ENCODE measurements around the gene NXF1. TPM values are rescaled to one million over a fixed set of nuclear protein-coding genes. Genes with fewer than 3 reads are reported as not detected.

NXF1 gene
- total and polyA plus RNA-seq, 4 donors, result 17.3 to 38.3 (median 32.7) TPM

DNA sequence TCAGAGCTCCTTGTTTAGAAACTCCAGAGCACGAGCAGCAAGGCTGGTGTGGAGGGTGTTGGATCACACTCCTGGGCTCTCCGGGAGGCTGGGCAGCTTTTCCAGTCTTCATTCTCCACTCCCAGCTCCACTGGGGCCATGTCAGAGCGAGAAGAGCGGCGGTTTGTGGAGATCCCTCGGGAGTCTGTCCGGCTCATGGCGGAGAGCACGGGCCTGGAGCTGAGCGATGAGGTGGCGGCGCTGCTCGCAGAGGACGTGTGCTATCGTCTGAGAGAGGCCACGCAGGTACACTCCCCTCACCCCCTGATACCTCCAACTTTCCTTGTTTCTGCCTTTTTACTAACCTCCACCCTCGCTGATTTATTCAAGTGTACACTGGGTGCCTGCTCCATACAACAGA, 29.6 kb downstream of the NXF1 start:
- Histone ChIP-seq H3K27me3 (ENCODE audit: control insufficient read depth in 4 of 4, insufficient read depth in 4 of 4, low read length in 3 of 4) (no peaks in the 10 kb centered on the region), H3K4me1 (ENCODE audit: control insufficient read depth in 4 of 4, insufficient read depth in 4 of 4, low read length in 3 of 4) (peaks cover 0 to 16% (median 9%) of the 10 kb centered on the region in 4 donors), H3K9ac (ENCODE audit: low read depth in 1 of 2, low read length in 2 of 2) (no peak overlapping the region), H3K36me3 (ENCODE audit: control insufficient read depth in 4 of 4, insufficient read depth in 3 of 4, low read depth in 1 of 4, low read length in 3 of 4) (peaks cover 6 to 36% (median 14%) of the 10 kb centered on the region in 4 donors), H3K4me3 (ENCODE audit: low read depth in 1 of 3, low read length in 3 of 3) (no peak overlapping the region), H3K27ac (ENCODE audit: low read depth in 1 of 2, low read length in 2 of 2) (no peak overlapping the region), H3K9me3 (ENCODE audit: control insufficient read depth in 4 of 4, low read length in 3 of 4) (no peaks in the 10 kb centered on the region)
- no peak for DNase-seq (ENCODE audit: low spot score)
- 97% methylated on average over 17 of the region's 17 CpGs for WGBS
- TF ChIP-seq, protein P1, sequence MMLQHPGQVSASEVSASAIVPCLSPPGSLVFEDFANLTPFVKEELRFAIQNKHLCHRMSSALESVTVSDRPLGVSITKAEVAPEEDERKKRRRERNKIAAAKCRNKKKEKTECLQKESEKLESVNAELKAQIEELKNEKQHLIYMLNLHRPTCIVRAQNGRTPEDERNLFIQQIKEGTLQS (IDR thresholded peaks at IDR 0.05), result no peak
- TF ChIP-seq FOXA2 (IDR thresholded peaks at IDR 0.05) (no peak), ZBTB33 (IDR thresholded peaks at IDR 0.05) (no peak), YY1 (IDR thresholded peaks at IDR 0.05) (no peak)
- TF ChIP-seq, protein P2, sequence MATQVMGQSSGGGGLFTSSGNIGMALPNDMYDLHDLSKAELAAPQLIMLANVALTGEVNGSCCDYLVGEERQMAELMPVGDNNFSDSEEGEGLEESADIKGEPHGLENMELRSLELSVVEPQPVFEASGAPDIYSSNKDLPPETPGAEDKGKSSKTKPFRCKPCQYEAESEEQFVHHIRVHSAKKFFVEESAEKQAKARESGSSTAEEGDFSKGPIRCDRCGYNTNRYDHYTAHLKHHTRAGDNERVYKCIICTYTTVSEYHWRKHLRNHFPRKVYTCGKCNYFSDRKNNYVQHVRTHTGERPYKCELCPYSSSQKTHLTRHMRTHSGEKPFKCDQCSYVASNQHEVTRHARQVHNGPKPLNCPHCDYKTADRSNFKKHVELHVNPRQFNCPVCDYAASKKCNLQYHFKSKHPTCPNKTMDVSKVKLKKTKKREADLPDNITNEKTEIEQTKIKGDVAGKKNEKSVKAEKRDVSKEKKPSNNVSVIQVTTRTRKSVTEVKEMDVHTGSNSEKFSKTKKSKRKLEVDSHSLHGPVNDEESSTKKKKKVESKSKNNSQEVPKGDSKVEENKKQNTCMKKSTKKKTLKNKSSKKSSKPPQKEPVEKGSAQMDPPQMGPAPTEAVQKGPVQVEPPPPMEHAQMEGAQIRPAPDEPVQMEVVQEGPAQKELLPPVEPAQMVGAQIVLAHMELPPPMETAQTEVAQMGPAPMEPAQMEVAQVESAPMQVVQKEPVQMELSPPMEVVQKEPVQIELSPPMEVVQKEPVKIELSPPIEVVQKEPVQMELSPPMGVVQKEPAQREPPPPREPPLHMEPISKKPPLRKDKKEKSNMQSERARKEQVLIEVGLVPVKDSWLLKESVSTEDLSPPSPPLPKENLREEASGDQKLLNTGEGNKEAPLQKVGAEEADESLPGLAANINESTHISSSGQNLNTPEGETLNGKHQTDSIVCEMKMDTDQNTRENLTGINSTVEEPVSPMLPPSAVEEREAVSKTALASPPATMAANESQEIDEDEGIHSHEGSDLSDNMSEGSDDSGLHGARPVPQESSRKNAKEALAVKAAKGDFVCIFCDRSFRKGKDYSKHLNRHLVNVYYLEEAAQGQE (IDR thresholded peaks at IDR 0.05), result no peak

- H3K9ac ChIP-seq (ENCODE audit: low read depth in 1 of 2, low read length in 2 of 2), result no peak overlapping the region
- H3K4me3 ChIP-seq (ENCODE audit: low read depth in 1 of 3, low read length in 3 of 3), result no peak overlapping the region
- peaks cover 4 to 23% (median 17%) of the 10 kb centered on the region in 4 donors for H3K4me1 ChIP-seq (ENCODE audit: control insufficient read depth in 4 of 4, insufficient read depth in 4 of 4, low read length in 3 of 4)
- no peak for TF ChIP-seq JUND (IDR thresholded peaks at IDR 0.05)
- TF ChIP-seq RAD21 (IDR thresholded peaks at IDR 0.05), result no peak
- TF ChIP-seq, protein P2 (IDR thresholded peaks at IDR 0.05), result no peak
- no peak for TF ChIP-seq TAF1 (conservative IDR thresholded peaks at IDR 0.05)
- no peak for TF ChIP-seq HNF4A (conservative IDR thresholded peaks at IDR 0.05)
- TF ChIP-seq FOXA1 (IDR thresholded peaks at IDR 0.05), result no peak
- no peak for TF ChIP-seq NR2F2 (IDR thresholded peaks at IDR 0.05)
- no peak for TF ChIP-seq HNF4G (IDR thresholded peaks at IDR 0.05)
- TF ChIP-seq, protein P1 (IDR thresholded peaks at IDR 0.05), result no peak
- TF ChIP-seq GABPA (IDR thresholded peaks at IDR 0.05 in 1 of 2, conservative IDR thresholded peaks at IDR 0.05 in 1 of 2), result no peak
- TF ChIP-seq YY1 (IDR thresholded peaks at IDR 0.05), result no peak
- no peak for TF ChIP-seq MAX (IDR thresholded peaks at IDR 0.05)
- TF ChIP-seq, protein P3, sequence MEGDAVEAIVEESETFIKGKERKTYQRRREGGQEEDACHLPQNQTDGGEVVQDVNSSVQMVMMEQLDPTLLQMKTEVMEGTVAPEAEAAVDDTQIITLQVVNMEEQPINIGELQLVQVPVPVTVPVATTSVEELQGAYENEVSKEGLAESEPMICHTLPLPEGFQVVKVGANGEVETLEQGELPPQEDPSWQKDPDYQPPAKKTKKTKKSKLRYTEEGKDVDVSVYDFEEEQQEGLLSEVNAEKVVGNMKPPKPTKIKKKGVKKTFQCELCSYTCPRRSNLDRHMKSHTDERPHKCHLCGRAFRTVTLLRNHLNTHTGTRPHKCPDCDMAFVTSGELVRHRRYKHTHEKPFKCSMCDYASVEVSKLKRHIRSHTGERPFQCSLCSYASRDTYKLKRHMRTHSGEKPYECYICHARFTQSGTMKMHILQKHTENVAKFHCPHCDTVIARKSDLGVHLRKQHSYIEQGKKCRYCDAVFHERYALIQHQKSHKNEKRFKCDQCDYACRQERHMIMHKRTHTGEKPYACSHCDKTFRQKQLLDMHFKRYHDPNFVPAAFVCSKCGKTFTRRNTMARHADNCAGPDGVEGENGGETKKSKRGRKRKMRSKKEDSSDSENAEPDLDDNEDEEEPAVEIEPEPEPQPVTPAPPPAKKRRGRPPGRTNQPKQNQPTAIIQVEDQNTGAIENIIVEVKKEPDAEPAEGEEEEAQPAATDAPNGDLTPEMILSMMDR (IDR thresholded peaks at IDR 0.05; ENCODE audit: low read depth, low read length, missing input control), result no peak
- TF ChIP-seq SP1 (IDR thresholded peaks at IDR 0.05), result no peak
- no peak for DNase-seq (ENCODE audit: low spot score)
- H3K27ac ChIP-seq (ENCODE audit: low read depth in 1 of 2, low read length in 2 of 2), result no peak overlapping the region
- no peaks in the 10 kb centered on the region for H3K27me3 ChIP-seq (ENCODE audit: control insufficient read depth in 4 of 4, insufficient read depth in 4 of 4, low read length in 3 of 4)
- WGBS, result 95% methylated on average over 6 of the region's 6 CpGs
- peaks cover 6 to 32% (median 14%) of the 10 kb centered on the region in 4 donors for H3K36me3 ChIP-seq (ENCODE audit: control insufficient read depth in 4 of 4, insufficient read depth in 3 of 4, low read depth in 1 of 4, low read length in 3 of 4)
- no peaks in the 10 kb centered on the region for H3K9me3 ChIP-seq (ENCODE audit: control insufficient read depth in 4 of 4, low read length in 3 of 4)
These were observed 30.8 kb downstream of the NXF1 start for GRCh38 chr11:62774407-62774806.

Measured in liver (tissue), 9 donors.